K562 (cell line): Measurements from ENCODE around the gene PPFIA1. TPM values are rescaled to one million over a fixed set of nuclear protein-coding genes. Genes with fewer than 3 reads are reported as not detected.

Source experiments
- ATAC-seq: fragments of 200-7000 bp; cut with Tn5 transposase; 3 replicates; pipeline ENCODE4 v1.9.1; 2020; ENCODE audit warnings: moderate library complexity
- BruUV-seq: library from RNA; stranded (reverse); fragments of 400-500 nt; replicated peaks from 2 replicates; lab custom pipeline; 2021; lab: Mats Ljungman, UMichigan
- CTCF ChIA-PET: fragments of 300-600 bp; formaldehyde crosslinking; extraction: SDS; loops from one replicate; lab custom pipeline; 2021; ENCODE audit warnings: low intra/inter-chr PET ratio; lab: Yijun Ruan, JAX
- POLR2A ChIA-PET: fragments of 300-600, 350-650 bp; sonication (Branson Sonifier 250); formaldehyde crosslinking; extraction: SDS; loops from one replicate; lab custom pipeline; 2021; ENCODE audit warnings: antibody characterized with exemption, inconsistent platforms; lab: Yijun Ruan, JAX
- DNase-seq, 4 experiments: peaks; one replicate each; pipeline versions ENCODE4 v3.0.0 to v3.0.0-alpha.2; 2011 to 2018; ENCODE audit warnings: low spot score in 3 of 4, mixed read lengths in 3 of 4; ENCODE audit errors: extremely low read depth in 1 of 4
- FAIRE-seq: peaks from 2 replicates; lab custom pipeline; 2011; peaks lifted over from hg19 to GRCh38; lab: Jason Lieb, UNC
- H2AFZ ChIP-seq: 2 replicates; pipeline ENCODE4 v1.6.0; 2011; ENCODE audit warnings: low read depth, low read length, control low read depth, inconsistent platforms
- H3K27ac ChIP-seq: fragments of 200-600 bp; 3 replicates; pipeline ENCODE4 v1.8.0; 2011; ENCODE audit warnings: low read depth, mild to moderate bottlenecking, control low read depth, inconsistent platforms, low read length, moderate library complexity, mixed read lengths; ENCODE audit errors: extremely low read depth
- H3K27me3 ChIP-seq, 2 experiments: fragments of 300-600 bp in 1 of 2; 2 replicates in 1 of 2; 3 replicates in 1 of 2; pipeline versions ENCODE4 v1.6.0 to v1.8.0; 2011; ENCODE audit warnings: inconsistent platforms in 2 of 2, low read length in 2 of 2, mild to moderate bottlenecking in 1 of 2, mixed read lengths in 1 of 2, moderate library complexity in 1 of 2; ENCODE audit not compliant: control insufficient read depth in 2 of 2, insufficient read depth in 2 of 2
- H3K36me3 ChIP-seq: fragments of 300-600 bp; 3 replicates; pipeline ENCODE4 v1.8.0; 2011; ENCODE audit warnings: mild to moderate bottlenecking, low read length, inconsistent platforms; ENCODE audit not compliant: control insufficient read depth, insufficient read depth
- H3K4me1 ChIP-seq, 2 experiments: fragments of 200-600 bp in 1 of 2; replicated peaks in 1 of 2; 2 replicates in 1 of 2; 3 replicates in 1 of 2; pipeline versions ENCODE4 v1.5.1 to v1.8.0; 2011; ENCODE audit warnings: inconsistent platforms in 2 of 2, low read length in 2 of 2, mild to moderate bottlenecking in 1 of 2, mixed read lengths in 1 of 2, moderate library complexity in 1 of 2; ENCODE audit not compliant: control insufficient read depth in 2 of 2, insufficient read depth in 2 of 2
- H3K4me2 ChIP-seq: 2 replicates; pipeline ENCODE4 v1.6.1; 2011; ENCODE audit warnings: low read length, control low read depth, inconsistent platforms, mixed read lengths; ENCODE audit not compliant: insufficient read depth
- H3K4me3 ChIP-seq: fragments of 200-600 bp; sonication (generic), shearing (Covaris generic); 2 replicates; pipeline ENCODE4 v1.5.1; 2016; ENCODE audit warnings: control low read depth, inconsistent platforms
- H3K79me2 ChIP-seq: fragments of 200-600 bp; 3 replicates; pipeline ENCODE4 v1.8.0; 2011; ENCODE audit warnings: low read length, inconsistent platforms; ENCODE audit not compliant: control insufficient read depth, insufficient read depth
- H3K9ac ChIP-seq, 2 experiments: 2 replicates each; pipeline versions ENCODE4 v1.6.0 to v1.6.1; 2011; ENCODE audit warnings: low read depth in 2 of 2, low read length in 2 of 2, control low read depth in 1 of 2, inconsistent platforms in 1 of 2, mild to moderate bottlenecking in 1 of 2, mixed read lengths in 1 of 2; ENCODE audit not compliant: insufficient read depth in 1 of 2
- H3K9me1 ChIP-seq: one replicate; pipeline ENCODE4 v1.6.0; 2011; ENCODE audit warnings: inconsistent platforms, mild to moderate bottlenecking, low read length, moderate library complexity; ENCODE audit not compliant: control insufficient read depth, insufficient read depth
- H3K9me3 ChIP-seq: replicated peaks from 2 replicates; pipeline ENCODE4 v1.5.1; 2011; ENCODE audit warnings: low read depth, low read length, inconsistent platforms; ENCODE audit not compliant: control insufficient read depth, insufficient read depth
- H4K20me1 ChIP-seq: replicated peaks from 2 replicates; pipeline ENCODE4 v1.6.1; 2011; ENCODE audit warnings: low read length, inconsistent platforms, mixed read lengths; ENCODE audit not compliant: control insufficient read depth, insufficient read depth
- CBX2 ChIP-seq: fragments of 200-600 bp; sonication (generic); IDR thresholded peaks from one replicate; pipeline ENCODE4 v1.6.1; 2012; ENCODE audit warnings: mild to moderate bottlenecking, low read length, inconsistent platforms; ENCODE audit not compliant: insufficient read depth, poor library complexity, severe bottlenecking
- SMAD4 ChIP-seq: fragments of 250-450 bp; sonication (Bioruptor Pico); conservative IDR thresholded peaks from 2 replicates; pipeline ENCODE4 v1.8.0; 2021; ENCODE audit warnings: inconsistent platforms, mild to moderate bottlenecking, moderate library complexity
- WGBS: fragments of 100-300 bp; shearing (Covaris generic); methylation state at CpG from one replicate; pipeline ENCODE4 v1.1.6; 2016; ENCODE audit warnings: low coverage, mixed read lengths; ENCODE audit not compliant: insufficient coverage; ENCODE audit errors: missing lambda C conversion rate; 5-methylcytosine and 5-hydroxymethylcytosine counted together
- in situ Hi-C: fragments of 300-500 bp; cut with MboI; formaldehyde crosslinking; loops from 4 replicates; pipeline ENCODE4 v1.15.0; 2018; ENCODE audit warnings: inconsistent platforms, mixed read lengths
- intact Hi-C: fragments of 100-400 bp; cut with micrococcal nuclease; formaldehyde crosslinking; loops from 2 replicates; pipeline ENCODE4 v1.14.2; 2022
- polyA plus RNA-seq, 8 experiments: library from polyadenylated mRNA; depleted of rRNA in 4 of 8; stranded (reverse) in 5 of 8; unstranded in 3 of 8; fragments of >200 nt; fragmentation: Nextera tagmentation in 2 of 8; fragmentation: Illumina TruSeq in 1 of 8; extraction: Ambion mirVana in 2 of 8; extraction: Trizol in 1 of 8; gene quantifications; 2 replicates each; pipeline versions ENCODE4 v1.2.1 to v1.2.3, GENCODE V29; 2011 to 2014; ENCODE audit warnings: inconsistent platforms in 1 of 8, missing spikeins in 1 of 8
- total RNA-seq, 7 experiments: library from RNA; depleted of rRNA in 6 of 7; stranded (reverse); fragments of >200 nt in 6 of 7; fragmentation: Illumina TruSeq in 2 of 7; extraction: Trizol in 2 of 7; gene quantifications; 2 replicates each; pipeline versions ENCODE4 v1.2.1 to v1.2.3, GENCODE V29; 2011 to 2021; ENCODE audit warnings: low replicate concordance in 1 of 7
- TF ChIP-seq, protein P1 (sequence below): sonication (generic); formaldehyde crosslinking; IDR thresholded peaks from 2 replicates; pipeline ENCODE4 v1.8.0; 2022; ENCODE audit warnings: mild to moderate bottlenecking, missing genetic modification reagents
- TF ChIP-seq, protein P2 (sequence below): fragments of 250-450 bp; sonication (Bioruptor Pico); IDR thresholded peaks from 2 replicates; pipeline ENCODE4 v1.8.0; 2022; ENCODE audit warnings: inconsistent platforms

The PPFIA1 gene
- total and polyA plus RNA-seq, 9 of the 15 experiments (the other 6 are each of a cell fraction or from before 2014, with no cell fraction given) = 9.9 to 41.5 (median 28.5) TPM

GRCh38 chr11:70353329-70353728 lies 82.8 kb downstream of the PPFIA1 start:
- in situ Hi-C loops = no loop called here

More at GRCh38 chr11:70353329-70353728, 82.8 kb downstream of the PPFIA1 start:
- POLR2A ChIA-PET = no interaction called here
- Histone ChIP-seq H3K27me3 (no peaks in the 10 kb centered on the region), H2AFZ (no peak overlapping the region), H3K9ac (no peak overlapping the region), H3K4me3 (no peak overlapping the region), H3K9me1 (no peaks in the 10 kb centered on the region), H3K36me3 (peaks cover 79% of the 10 kb centered on the region; the same call in 2 of the 3 replicates), H3K4me1 (peaks cover 3% of the 10 kb centered on the region in 2 experiments; a peak in 2 of 5 replicates), H4K20me1 (0 out of 2 replicates have a peak, but pooled peaks cover 3% of the 10 kb centered on the region), H3K79me2 (no peaks in the 10 kb centered on the region), H3K4me2 (no peak overlapping the region), H3K9me3 (no peaks in the 10 kb centered on the region), H3K27ac (no peak overlapping the region)
- no peak for DNase-seq
- intact Hi-C loops = no loop called here
- no TSS peak for BruUV-seq
- no peak for TF ChIP-seq CBX2
- TF ChIP-seq SMAD4 = no peak
- TF ChIP-seq, protein P1, sequence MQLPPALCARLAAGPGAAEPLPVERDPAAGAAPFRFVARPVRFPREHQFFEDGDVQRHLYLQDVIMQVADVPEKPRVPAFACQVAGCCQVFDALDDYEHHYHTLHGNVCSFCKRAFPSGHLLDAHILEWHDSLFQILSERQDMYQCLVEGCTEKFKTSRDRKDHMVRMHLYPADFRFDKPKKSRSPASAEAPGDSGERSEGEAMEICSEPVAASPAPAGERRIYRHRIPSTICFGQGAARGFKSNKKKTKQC = no peak
- TF ChIP-seq, protein P2, sequence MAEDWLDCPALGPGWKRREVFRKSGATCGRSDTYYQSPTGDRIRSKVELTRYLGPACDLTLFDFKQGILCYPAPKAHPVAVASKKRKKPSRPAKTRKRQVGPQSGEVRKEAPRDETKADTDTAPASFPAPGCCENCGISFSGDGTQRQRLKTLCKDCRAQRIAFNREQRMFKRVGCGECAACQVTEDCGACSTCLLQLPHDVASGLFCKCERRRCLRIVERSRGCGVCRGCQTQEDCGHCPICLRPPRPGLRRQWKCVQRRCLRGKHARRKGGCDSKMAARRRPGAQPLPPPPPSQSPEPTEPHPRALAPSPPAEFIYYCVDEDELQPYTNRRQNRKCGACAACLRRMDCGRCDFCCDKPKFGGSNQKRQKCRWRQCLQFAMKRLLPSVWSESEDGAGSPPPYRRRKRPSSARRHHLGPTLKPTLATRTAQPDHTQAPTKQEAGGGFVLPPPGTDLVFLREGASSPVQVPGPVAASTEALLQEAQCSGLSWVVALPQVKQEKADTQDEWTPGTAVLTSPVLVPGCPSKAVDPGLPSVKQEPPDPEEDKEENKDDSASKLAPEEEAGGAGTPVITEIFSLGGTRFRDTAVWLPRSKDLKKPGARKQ (CRISPR knock-in tag) = no peak
- no peak for FAIRE-seq
- ATAC-seq = no peak
- CTCF ChIA-PET = no interaction called here
- 89% methylated on average over 2 of the region's 2 CpGs for WGBS
